SJSA1 (cell line): ENCODE measurements around the gene KISS1R. TPM values are rescaled to one million over a fixed set of nuclear protein-coding genes. Genes with fewer than 3 reads are reported as not detected.
"Not testable (repeated sequence)": the region's sequence is repeated elsewhere in the genome, so short reads cannot be mapped to it uniquely, and the experiment has no call there.

Experiments
- DNase-seq, 2 experiments: peaks; one replicate each; pipeline ENCODE4 v3.0.0-alpha.2; 2015 to 2020; ENCODE audit warnings: low spot score in 2 of 2, low read depth in 1 of 2
- H3K27ac ChIP-seq: fragments of 250-450 bp; sonication (Bioruptor Pico); 2 replicates; pipeline ENCODE4 v1.5.1; 2020; ENCODE audit warnings: mild to moderate bottlenecking, moderate library complexity
- H3K27me3 ChIP-seq: fragments of 250-450 bp; sonication (Bioruptor Pico); replicated peaks from 2 replicates; pipeline ENCODE4 v1.5.1; 2020; ENCODE audit warnings: mild to moderate bottlenecking, moderate library complexity
- H3K36me3 ChIP-seq: fragments of 250-450 bp; sonication (Bioruptor Pico); 2 replicates; pipeline ENCODE4 v1.5.1; 2020; ENCODE audit warnings: mild to moderate bottlenecking
- H3K4me1 ChIP-seq: fragments of 250-450 bp; sonication (Bioruptor Pico); replicated peaks from 2 replicates; pipeline ENCODE4 v1.6.1; 2021; ENCODE audit warnings: mild to moderate bottlenecking
- H3K4me3 ChIP-seq: fragments of 250-450 bp; sonication (Bioruptor Pico); 2 replicates; pipeline ENCODE4 v1.5.1; 2020; ENCODE audit warnings: mild to moderate bottlenecking
- H3K9me3 ChIP-seq: fragments of 250-450 bp; sonication (Bioruptor Pico); replicated peaks from 2 replicates; pipeline ENCODE4 v1.5.1; 2020; ENCODE audit warnings: mild to moderate bottlenecking
- total RNA-seq: library from RNA; depleted of rRNA; stranded (reverse); fragments of >200 nt; shearing (Covaris generic); gene quantifications from 2 replicates; pipeline ENCODE4 v1.2.3, GENCODE V29; 2014

The KISS1R gene
- total RNA-seq, 1 experiment from 2014 or later = not detected

GRCh38 chr19:876089-876488 lies 41.0 kb upstream of the KISS1R start:
- no peaks in the 10 kb centered on the region for H3K9me3 ChIP-seq
- DNase-seq = no peak
- H3K4me3 ChIP-seq = no peak overlapping the region
- H3K27ac ChIP-seq = no peak overlapping the region
- peaks cover 50% of the 10 kb centered on the region for H3K36me3 ChIP-seq
- H3K4me1 ChIP-seq = peaks cover 3% of the 10 kb centered on the region
- H3K27me3 ChIP-seq = no peaks in the 10 kb centered on the region

GRCh38 chr19:876780-877314 lies 40.3 kb upstream of the KISS1R start:
- H3K9me3 ChIP-seq = no peaks in the 10 kb centered on the region
- H3K4me1 ChIP-seq = no peaks in the 10 kb centered on the region
- H3K27ac ChIP-seq = no peak overlapping the region
- H3K27me3 ChIP-seq = no peaks in the 10 kb centered on the region
- peaks cover 54% of the 10 kb centered on the region for H3K36me3 ChIP-seq
- no peak overlapping the region for H3K4me3 ChIP-seq
- no peak for DNase-seq

- peaks cover 61% of the 10 kb centered on the region for H3K36me3 ChIP-seq
- H3K27me3 ChIP-seq, H3K4me1 ChIP-seq, H3K27ac ChIP-seq, H3K9me3 ChIP-seq, H3K4me3 ChIP-seq, DNase-seq: not testable (repeated sequence)
These were observed 39.0 kb upstream of the KISS1R start for GRCh38 chr19:877992-878660.

- H3K36me3 ChIP-seq = peaks cover 63% of the 10 kb centered on the region
- not testable (repeated sequence) for DNase-seq
These were observed 38.2 kb upstream of the KISS1R start for GRCh38 chr19:878751-879561.

GRCh38 chr19:879711-880438 lies 37.3 kb upstream of the KISS1R start:
- no peaks in the 10 kb centered on the region for H3K4me1 ChIP-seq
- peaks cover 62% of the 10 kb centered on the region for H3K36me3 ChIP-seq
- no peaks in the 10 kb centered on the region for H3K27me3 ChIP-seq
- no peak for DNase-seq
- H3K9me3 ChIP-seq = no peaks in the 10 kb centered on the region
- no peak overlapping the region for H3K27ac ChIP-seq
- H3K4me3 ChIP-seq = no peak overlapping the region

More at GRCh38 chr19:878751-879561, 38.2 kb upstream of the KISS1R start:
- not testable (repeated sequence) for H3K9me3 ChIP-seq, H3K4me3 ChIP-seq, H3K27me3 ChIP-seq, H3K27ac ChIP-seq, H3K4me1 ChIP-seq

- no peak overlapping the region for H3K27ac ChIP-seq
- no peaks in the 10 kb centered on the region for H3K9me3 ChIP-seq
- no peaks in the 10 kb centered on the region for H3K4me1 ChIP-seq
- DNase-seq = no peak
- H3K36me3 ChIP-seq = peaks cover 63% of the 10 kb centered on the region
- no peak overlapping the region for H3K4me3 ChIP-seq
- no peaks in the 10 kb centered on the region for H3K27me3 ChIP-seq
These were observed 35.6 kb upstream of the KISS1R start for GRCh38 chr19:881385-882071.

- Histone ChIP-seq H3K27me3 (no peaks in the 10 kb centered on the region), H3K36me3 (peaks cover 67% of the 10 kb centered on the region), H3K27ac (no peak overlapping the region), H3K4me1 (no peaks in the 10 kb centered on the region), H3K9me3 (no peaks in the 10 kb centered on the region), H3K4me3 (no peak overlapping the region)
- DNase-seq = no peak
These were observed 34.1 kb upstream of the KISS1R start for GRCh38 chr19:882871-883497.

GRCh38 chr19:883661-884211 lies 33.4 kb upstream of the KISS1R start:
- no peak for DNase-seq
- Histone ChIP-seq H3K36me3 (peaks cover 70% of the 10 kb centered on the region), H3K4me3 (no peak overlapping the region), H3K27ac (no peak overlapping the region), H3K9me3 (no peaks in the 10 kb centered on the region), H3K4me1 (no peaks in the 10 kb centered on the region), H3K27me3 (no peaks in the 10 kb centered on the region)

GRCh38 chr19:884420-885211 lies 32.5 kb upstream of the KISS1R start:
- no peak for DNase-seq
- H3K27me3 ChIP-seq = no peaks in the 10 kb centered on the region
- H3K4me1 ChIP-seq = no peaks in the 10 kb centered on the region
- no peaks in the 10 kb centered on the region for H3K9me3 ChIP-seq
- no peak overlapping the region for H3K27ac ChIP-seq
- H3K4me3 ChIP-seq = no peak overlapping the region
- H3K36me3 ChIP-seq = peaks cover 77% of the 10 kb centered on the region

GRCh38 chr19:885536-886224 lies 31.5 kb upstream of the KISS1R start:
- Histone ChIP-seq H3K9me3 (no peaks in the 10 kb centered on the region), H3K4me1 (no peaks in the 10 kb centered on the region), H3K36me3 (peaks cover 80% of the 10 kb centered on the region), H3K4me3 (no peak overlapping the region), H3K27ac (no peak overlapping the region), H3K27me3 (no peaks in the 10 kb centered on the region)
- DNase-seq = no peak

GRCh38 chr19:887072-887471 lies 30.1 kb upstream of the KISS1R start:
- Histone ChIP-seq H3K4me1 (no peaks in the 10 kb centered on the region), H3K36me3 (peaks cover 74% of the 10 kb centered on the region), H3K27me3 (no peaks in the 10 kb centered on the region), H3K4me3 (no peak overlapping the region), H3K9me3 (no peaks in the 10 kb centered on the region), H3K27ac (no peak overlapping the region)
- no peak for DNase-seq

- H3K4me1 ChIP-seq = no peaks in the 10 kb centered on the region
- no peaks in the 10 kb centered on the region for H3K9me3 ChIP-seq
- H3K4me3 ChIP-seq = no peak overlapping the region
- DNase-seq = no peak
- no peaks in the 10 kb centered on the region for H3K27me3 ChIP-seq
- H3K27ac ChIP-seq = no peak overlapping the region
- peaks cover 68% of the 10 kb centered on the region for H3K36me3 ChIP-seq
These were observed 29.5 kb upstream of the KISS1R start for GRCh38 chr19:887599-887998.
